Measurements from ENCODE around the gene INPPL1. TPM values are rescaled to one million over a fixed set of nuclear protein-coding genes. Genes with fewer than 3 reads are reported as not detected.
A peak's percentile ranks its signal among the peaks of the same experiment; 100 is the strongest.

Gene INPPL1
- total and polyA plus RNA-seq, 8 donors = 20.9 to 226 (median 99.2) TPM

DNA sequence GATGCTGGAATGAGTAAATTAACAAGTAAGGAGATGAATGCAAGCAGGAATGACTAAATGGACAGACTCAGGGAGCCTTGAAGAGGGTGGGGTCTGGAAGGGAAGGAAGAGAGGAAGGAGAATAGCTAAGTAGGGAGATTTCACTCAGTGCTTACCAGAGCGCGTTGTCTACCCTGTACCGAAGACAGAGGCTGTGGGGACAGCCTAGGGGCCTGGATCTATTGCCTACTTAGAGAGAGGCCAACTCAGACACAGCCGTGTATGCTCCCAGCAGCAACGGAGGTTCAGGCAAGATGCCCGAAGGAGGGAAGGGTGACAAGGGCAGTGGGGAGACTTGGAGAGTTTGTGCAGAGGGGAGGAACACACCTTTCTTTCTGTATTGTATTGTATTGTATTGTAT is 7.9 kb upstream of the INPPL1 start, which contains the start of gene FOLR2:
Gene FOLR2, plus strand, starts transcription at position 157 of the 400 bp plus-strand sequence. CDS start 1,791 bp downstream, outside the sequence.
- peak within 1 kb of the TSS in 2 of 4 donors; percentile 1 to 12 for H3K4me3 ChIP-seq
- WGBS, 5 donors = 74 to 89% (median 87%) methylated on average over 6 of the region's 6 CpGs
- peak in 1 of 2 donors; percentile 13 for DNase-seq
- intact Hi-C loops (cut with DNase I; ENCODE audit: low total_unique reads) = no loop called here
- H3K4me1 ChIP-seq = no peaks in the 10 kb centered on the region
- H3K27me3 ChIP-seq = peaks cover 0 to 10% (median 4%) of the 10 kb centered on the region in 3 donors
- no peaks in the 10 kb centered on the region for H3K9me3 ChIP-seq
- TF ChIP-seq POLR2AphosphoS5 (IDR thresholded peaks at IDR 0.05) (no peak), POLR2A (IDR thresholded peaks at IDR 0.05) (no peak), EP300 (IDR thresholded peaks at IDR 0.05) (no peak)
- TF ChIP-seq, protein P1, sequence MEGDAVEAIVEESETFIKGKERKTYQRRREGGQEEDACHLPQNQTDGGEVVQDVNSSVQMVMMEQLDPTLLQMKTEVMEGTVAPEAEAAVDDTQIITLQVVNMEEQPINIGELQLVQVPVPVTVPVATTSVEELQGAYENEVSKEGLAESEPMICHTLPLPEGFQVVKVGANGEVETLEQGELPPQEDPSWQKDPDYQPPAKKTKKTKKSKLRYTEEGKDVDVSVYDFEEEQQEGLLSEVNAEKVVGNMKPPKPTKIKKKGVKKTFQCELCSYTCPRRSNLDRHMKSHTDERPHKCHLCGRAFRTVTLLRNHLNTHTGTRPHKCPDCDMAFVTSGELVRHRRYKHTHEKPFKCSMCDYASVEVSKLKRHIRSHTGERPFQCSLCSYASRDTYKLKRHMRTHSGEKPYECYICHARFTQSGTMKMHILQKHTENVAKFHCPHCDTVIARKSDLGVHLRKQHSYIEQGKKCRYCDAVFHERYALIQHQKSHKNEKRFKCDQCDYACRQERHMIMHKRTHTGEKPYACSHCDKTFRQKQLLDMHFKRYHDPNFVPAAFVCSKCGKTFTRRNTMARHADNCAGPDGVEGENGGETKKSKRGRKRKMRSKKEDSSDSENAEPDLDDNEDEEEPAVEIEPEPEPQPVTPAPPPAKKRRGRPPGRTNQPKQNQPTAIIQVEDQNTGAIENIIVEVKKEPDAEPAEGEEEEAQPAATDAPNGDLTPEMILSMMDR (IDR thresholded peaks at IDR 0.05) = no peak
- no peak within 1 kb of the TSS for H3K27ac ChIP-seq
- no peaks in the 10 kb centered on the region for H3K36me3 ChIP-seq

DNA sequence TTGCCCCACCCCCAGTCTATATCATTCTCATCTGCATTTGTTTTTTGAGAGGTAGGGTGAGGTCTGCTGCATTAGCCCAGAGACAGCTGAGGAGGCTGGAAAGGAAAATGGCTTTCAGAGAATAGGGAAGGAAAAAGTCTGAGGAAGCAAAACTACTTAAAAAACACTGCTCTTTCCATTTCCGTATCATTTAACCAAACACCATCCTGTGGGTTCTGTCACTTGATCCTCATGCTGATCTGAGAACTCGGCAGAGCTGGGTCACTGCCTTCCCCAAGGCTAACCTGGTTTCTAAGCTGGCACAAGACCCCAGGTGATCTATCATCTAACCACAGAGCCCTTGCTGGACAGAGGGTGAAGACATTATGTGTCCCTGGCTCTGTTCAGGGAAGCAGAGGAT is 6.7 kb upstream of the INPPL1 start:
- DNase-seq = peak in 1 of 2 donors; percentile 10
- no peaks in the 10 kb centered on the region for H3K9me3 ChIP-seq
- WGBS, 5 donors = 26 to 40% (median 30%) methylated on average over 2 of the region's 2 CpGs
- TF ChIP-seq EP300 (IDR thresholded peaks at IDR 0.05) (no peak), POLR2A (IDR thresholded peaks at IDR 0.05) (no peak), POLR2AphosphoS5 (IDR thresholded peaks at IDR 0.05) (no peak)
- TF ChIP-seq, protein P1 (IDR thresholded peaks at IDR 0.05) = no peak
- H3K27me3 ChIP-seq = peaks cover 0 to 10% (median 4%) of the 10 kb centered on the region in 3 donors
- H3K27ac ChIP-seq = no peak overlapping the region
- intact Hi-C loops (cut with DNase I; ENCODE audit: low total_unique reads) = no loop called here
- H3K4me1 ChIP-seq = peaks cover 7 to 11% (median 9%) of the 10 kb centered on the region in 4 donors
- no peak overlapping the region for H3K4me3 ChIP-seq
- H3K36me3 ChIP-seq = no peaks in the 10 kb centered on the region

DNA sequence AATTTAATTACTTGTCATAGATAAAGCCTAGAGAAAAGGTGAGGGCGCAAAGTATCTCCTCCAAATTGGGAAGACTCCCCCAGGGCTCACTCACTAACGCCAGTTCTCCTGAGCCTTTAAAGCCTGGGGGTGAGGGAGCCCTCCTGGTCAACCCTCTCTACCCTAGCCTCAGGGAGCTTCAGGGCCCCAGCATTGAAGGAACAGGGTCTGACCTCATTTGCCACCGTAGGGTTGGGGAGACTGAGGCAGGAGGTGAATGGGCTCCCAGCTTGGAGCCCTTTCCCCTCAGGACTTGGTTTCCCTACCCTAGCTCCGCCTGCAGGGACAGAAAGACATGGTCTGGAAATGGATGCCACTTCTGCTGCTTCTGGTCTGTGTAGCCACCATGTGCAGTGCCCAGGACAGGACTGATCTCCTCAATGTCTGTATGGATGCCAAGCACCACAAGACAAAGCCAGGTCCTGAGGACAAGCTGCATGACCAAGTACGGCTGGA is 6.3 kb upstream of the INPPL1 start:
- H3K9me3 ChIP-seq = no peaks in the 10 kb centered on the region
- 86 to 92% (median 88%) methylated on average over 4 to 5 of the region's 5 CpGs for WGBS, 5 donors
- H3K4me1 ChIP-seq = peaks cover 7 to 12% (median 9%) of the 10 kb centered on the region in 4 donors
- H3K36me3 ChIP-seq = no peaks in the 10 kb centered on the region
- no peak overlapping the region for H3K4me3 ChIP-seq
- peaks cover 0 to 10% (median 4%) of the 10 kb centered on the region in 3 donors for H3K27me3 ChIP-seq
- DNase-seq = no peak
- TF ChIP-seq POLR2AphosphoS5 (IDR thresholded peaks at IDR 0.05) (no peak), EP300 (IDR thresholded peaks at IDR 0.05) (no peak), POLR2A (IDR thresholded peaks at IDR 0.05) (no peak)
- TF ChIP-seq, protein P1 (IDR thresholded peaks at IDR 0.05) = no peak
- no peak overlapping the region for H3K27ac ChIP-seq
- intact Hi-C loops (cut with DNase I; ENCODE audit: low total_unique reads) = no loop called here

DNA sequence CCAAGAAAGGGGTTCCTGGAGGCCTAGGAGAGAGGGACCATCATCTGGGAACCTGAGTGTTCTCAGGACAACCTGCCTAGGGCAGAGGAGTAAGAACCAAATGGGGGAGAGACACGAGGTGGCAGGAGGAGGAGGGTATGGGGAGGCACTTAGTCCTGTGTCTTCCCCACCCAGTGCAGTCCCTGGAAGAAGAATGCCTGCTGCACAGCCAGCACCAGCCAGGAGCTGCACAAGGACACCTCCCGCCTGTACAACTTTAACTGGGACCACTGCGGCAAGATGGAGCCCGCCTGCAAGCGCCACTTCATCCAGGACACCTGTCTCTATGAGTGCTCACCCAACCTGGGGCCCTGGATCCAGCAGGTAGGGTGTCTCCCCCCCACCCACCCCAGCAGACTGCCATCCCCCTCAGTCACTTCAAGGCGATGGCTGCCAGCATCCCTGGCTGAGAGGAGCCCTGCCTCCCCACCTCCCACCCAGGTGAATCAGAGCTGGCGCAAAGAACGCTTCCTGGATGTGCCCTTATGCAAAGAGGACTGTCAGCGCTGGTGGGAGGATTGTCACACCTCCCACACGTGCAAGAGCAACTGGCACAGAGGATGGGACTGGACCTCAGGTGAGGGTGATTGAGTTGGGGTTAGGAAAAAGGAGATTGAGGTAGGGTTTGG is 3.7 kb upstream of the INPPL1 start:
- Histone ChIP-seq H3K9me3 (no peaks in the 10 kb centered on the region), H3K27ac (no peak overlapping the region), H3K4me3 (no peak overlapping the region), H3K36me3 (no peaks in the 10 kb centered on the region), H3K27me3 (peaks cover 0 to 10% (median 4%) of the 10 kb centered on the region in 3 donors), H3K4me1 (peaks cover 16 to 24% (median 20%) of the 10 kb centered on the region in 4 donors)
- DNase-seq = peak in 1 of 2 donors; percentile 22
- intact Hi-C loops (cut with DNase I; ENCODE audit: low total_unique reads) = no loop called here
- WGBS, 5 donors = 78 to 91% (median 87%) methylated on average over 8 to 10 of the region's 10 CpGs
- TF ChIP-seq POLR2A (IDR thresholded peaks at IDR 0.05) (no peak), EP300 (IDR thresholded peaks at IDR 0.05) (no peak), POLR2AphosphoS5 (IDR thresholded peaks at IDR 0.05) (no peak)
- TF ChIP-seq, protein P1 (IDR thresholded peaks at IDR 0.05) = no peak
